OCI-LY3 (cell line): ENCODE measurements around the gene ELAVL2.

ENCODE experiments used
- EZH2phosphoT487 ChIP-seq: fragments of 200-600 bp; shearing (Covaris generic); IDR thresholded peaks from 2 replicates; pipeline ENCODE4 v1.6.1; 2018; ENCODE audit warnings: antibody characterized with exemption, mixed run types, low read depth
- TF ChIP-seq, protein P1 (sequence below): fragments of 200-600, 300-600 bp; sonication (generic); IDR thresholded peaks from 2 replicates; pipeline ENCODE4 v1.5.1; 2014; ENCODE audit warnings: antibody characterized with exemption, low read length, low read depth

DNA sequence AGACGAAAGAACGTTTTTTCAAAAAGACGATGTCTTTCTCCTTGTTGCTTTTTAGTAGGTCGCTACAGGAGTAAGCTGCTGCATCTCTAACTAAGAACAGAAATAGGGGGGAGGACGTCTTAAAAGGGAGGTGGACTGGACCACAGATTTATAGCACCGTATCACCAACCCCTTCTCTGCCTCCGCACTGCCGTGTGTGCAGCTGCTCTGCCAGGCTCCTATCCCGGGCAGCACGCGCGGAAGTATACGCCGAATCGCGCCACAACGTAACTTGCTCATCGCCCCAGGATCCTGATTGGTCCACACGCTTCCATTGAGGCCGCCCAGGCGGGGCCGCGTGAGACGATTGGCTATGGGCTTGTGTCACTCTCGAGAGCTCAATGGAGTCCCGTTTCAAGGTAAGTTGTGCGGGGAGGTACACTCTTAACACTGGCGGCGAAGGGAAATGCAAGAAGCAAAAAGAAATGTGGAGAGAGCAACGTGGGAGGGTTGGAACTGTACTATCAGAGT lies at the start of gene ELAVL2:
- TF ChIP-seq, protein P1, sequence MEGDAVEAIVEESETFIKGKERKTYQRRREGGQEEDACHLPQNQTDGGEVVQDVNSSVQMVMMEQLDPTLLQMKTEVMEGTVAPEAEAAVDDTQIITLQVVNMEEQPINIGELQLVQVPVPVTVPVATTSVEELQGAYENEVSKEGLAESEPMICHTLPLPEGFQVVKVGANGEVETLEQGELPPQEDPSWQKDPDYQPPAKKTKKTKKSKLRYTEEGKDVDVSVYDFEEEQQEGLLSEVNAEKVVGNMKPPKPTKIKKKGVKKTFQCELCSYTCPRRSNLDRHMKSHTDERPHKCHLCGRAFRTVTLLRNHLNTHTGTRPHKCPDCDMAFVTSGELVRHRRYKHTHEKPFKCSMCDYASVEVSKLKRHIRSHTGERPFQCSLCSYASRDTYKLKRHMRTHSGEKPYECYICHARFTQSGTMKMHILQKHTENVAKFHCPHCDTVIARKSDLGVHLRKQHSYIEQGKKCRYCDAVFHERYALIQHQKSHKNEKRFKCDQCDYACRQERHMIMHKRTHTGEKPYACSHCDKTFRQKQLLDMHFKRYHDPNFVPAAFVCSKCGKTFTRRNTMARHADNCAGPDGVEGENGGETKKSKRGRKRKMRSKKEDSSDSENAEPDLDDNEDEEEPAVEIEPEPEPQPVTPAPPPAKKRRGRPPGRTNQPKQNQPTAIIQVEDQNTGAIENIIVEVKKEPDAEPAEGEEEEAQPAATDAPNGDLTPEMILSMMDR: no peak
- no peak for TF ChIP-seq EZH2phosphoT487
